Measurements from ENCODE around the gene SMARCAL1.
"Not testable (repeated sequence)": the region's sequence is repeated elsewhere in the genome, so short reads cannot be mapped to it uniquely, and the experiment has no call there.

The SMARCAL1 gene

GRCh38 chr2:216412022-216412999, at the start of gene SMARCAL1:
Gene SMARCAL1 (plus strand): TSS chr2:216412484. CDS start chr2:216414705, 2,221 bp downstream.
- DNase-seq, result peak; percentile 97

GRCh38 chr2:216362730-216363129, 49.6 kb upstream of the SMARCAL1 start:
- no peak for DNase-seq

GRCh38 chr2:216363221-216363620, 49.1 kb upstream of the SMARCAL1 start:
- no peak for DNase-seq

- no peak for DNase-seq
These were observed 46.8 kb upstream of the SMARCAL1 start for GRCh38 chr2:216365518-216365917.

GRCh38 chr2:216366777-216367471, 45.4 kb upstream of the SMARCAL1 start:
- no peak for DNase-seq

GRCh38 chr2:216369821-216370220, 42.5 kb upstream of the SMARCAL1 start:
- DNase-seq, result no peak

- no peak for DNase-seq
These were observed 41.1 kb upstream of the SMARCAL1 start for GRCh38 chr2:216370961-216371712.

- no peak for DNase-seq
These were observed 40.3 kb upstream of the SMARCAL1 start, which contains the start of gene MARCHF4 for GRCh38 chr2:216371721-216372702. Gene MARCHF4 (minus strand): TSS chr2:216372483. CDS start chr2:216370260, 2,223 bp downstream.

GRCh38 chr2:216372761-216373291, 39.5 kb upstream of the SMARCAL1 start:
- no peak for DNase-seq

GRCh38 chr2:216373896-216374295, 38.4 kb upstream of the SMARCAL1 start:
- no peak for DNase-seq

GRCh38 chr2:216375286-216375685, 37.0 kb upstream of the SMARCAL1 start:
- DNase-seq, result no peak

GRCh38 chr2:216379977-216380376, 32.3 kb upstream of the SMARCAL1 start:
- no peak for DNase-seq

- not testable (repeated sequence) for DNase-seq
These were observed 27.9 kb upstream of the SMARCAL1 start for GRCh38 chr2:216384409-216384808.

- DNase-seq, result no peak
These were observed 26.8 kb upstream of the SMARCAL1 start for GRCh38 chr2:216385478-216385877.

- no peak for DNase-seq
These were observed 25.0 kb upstream of the SMARCAL1 start for GRCh38 chr2:216387262-216387661.

- DNase-seq, result no peak
These were observed 24.0 kb upstream of the SMARCAL1 start for GRCh38 chr2:216388046-216388884.

GRCh38 chr2:216389570-216389969, 22.7 kb upstream of the SMARCAL1 start:
- DNase-seq, result peak; percentile 23

GRCh38 chr2:216391401-216391800, 20.9 kb upstream of the SMARCAL1 start:
- no peak for DNase-seq

- no peak for DNase-seq
These were observed 20.2 kb upstream of the SMARCAL1 start for GRCh38 chr2:216392018-216392562.
